Fibroblast of lung (primary cell): ENCODE data around the gene MBOAT1.

Source experiments
- CTCF ChIP-seq, 2 donors: IDR thresholded peaks in 1 of 2; conservative IDR thresholded peaks in 1 of 2; 1 replicate in 1 of 2; 2 replicates in 1 of 2; pipeline ENCODE4 v1.5.1; 2011 to 2012; ENCODE audit warnings: low read length in 2 of 2, control low read depth in 1 of 2, inconsistent platforms in 1 of 2, low read depth in 1 of 2, mild to moderate bottlenecking in 1 of 2
- EZH2 ChIP-seq: IDR thresholded peaks from 2 replicates; pipeline ENCODE4 v1.5.1; 2012; ENCODE audit warnings: low read length, control low read depth, mild to moderate bottlenecking; ENCODE audit errors: missing control alignments

DNA sequence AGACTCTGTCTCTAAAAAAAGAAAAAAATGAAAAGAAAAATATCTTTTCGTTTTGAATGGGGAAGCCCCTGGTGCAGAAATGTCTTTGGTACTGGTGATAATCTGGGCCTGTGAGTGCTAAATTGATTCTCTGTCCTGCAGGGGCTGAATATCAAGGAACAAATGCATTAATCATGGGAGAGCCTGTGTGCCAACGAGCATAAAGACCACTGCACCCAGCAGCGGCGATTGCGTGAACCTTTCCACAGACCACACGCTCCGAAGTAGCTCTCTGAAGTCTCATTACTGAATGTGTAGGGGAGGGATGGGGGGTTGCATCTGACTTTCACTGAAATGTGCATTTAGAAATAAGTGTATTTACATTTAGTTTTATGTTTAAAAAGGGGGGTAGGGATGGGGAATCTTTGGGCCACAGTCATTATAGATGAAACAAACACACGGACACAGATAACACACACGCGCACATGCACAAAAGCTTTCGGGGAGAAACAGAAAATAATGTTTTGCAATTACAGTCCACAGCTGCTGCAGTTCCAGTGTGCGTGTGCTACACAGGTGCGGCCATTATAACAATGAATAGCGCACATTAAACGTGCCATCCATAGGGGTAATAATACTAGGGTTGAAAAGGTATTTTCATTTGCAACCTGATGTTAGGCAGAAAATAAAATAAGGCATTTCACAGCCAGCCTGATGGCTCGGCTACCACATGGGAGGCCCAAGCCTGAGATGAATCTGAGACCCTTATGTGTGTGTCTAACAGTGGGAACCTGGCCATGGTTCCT, 154.0 kb downstream of the MBOAT1 start:
- TF ChIP-seq CTCF (conservative IDR thresholded peaks at IDR 0.05 in 1 of 2, IDR thresholded peaks at IDR 0.05 in 1 of 2; ENCODE audit: low read depth in 1 of 2, low read length in 2 of 2), result no peak
- no peak for TF ChIP-seq EZH2
